ENCODE results near the gene FKBP2. TPM values are rescaled to one million over a fixed set of nuclear protein-coding genes. Genes with fewer than 3 reads are reported as not detected.

Gene FKBP2
- total RNA-seq, 1 donor from 2014 or later, result 49.2 TPM

- peak; percentile 63 for DNase-seq (ENCODE audit: low read depth)
Observed at GRCh38 chr11:64233913-64234586, 6.8 kb upstream of the FKBP2 start, which contains the start of gene VEGFB. TSS of gene VEGFB (plus strand) at chr11:64234584. CDS start at chr11:64234834, 250 bp downstream.

- peak; percentile 43 for DNase-seq (ENCODE audit: low read depth)
Observed at GRCh38 chr11:64234647-64235379, 6.1 kb upstream of the FKBP2 start.

GRCh38 chr11:64235437-64236161, 5.3 kb upstream of the FKBP2 start:
- no peak for DNase-seq (ENCODE audit: low read depth)

GRCh38 chr11:64237484-64237951, 3.4 kb upstream of the FKBP2 start:
- no peak for DNase-seq (ENCODE audit: low read depth)

GRCh38 chr11:64238076-64238475, 2.8 kb upstream of the FKBP2 start:
- no peak for DNase-seq (ENCODE audit: low read depth)

GRCh38 chr11:64238999-64239398, 1.9 kb upstream of the FKBP2 start:
- DNase-seq (ENCODE audit: low read depth), result no peak

- DNase-seq (ENCODE audit: low read depth), result no peak
Observed at GRCh38 chr11:64239662-64240434, 1.0 kb upstream of the FKBP2 start.

- DNase-seq (ENCODE audit: low read depth), result peak; percentile 99
Observed at GRCh38 chr11:64241241-64241490, 271 bp downstream of the FKBP2 start.

GRCh38 chr11:64241491-64242374, 838 bp downstream of the FKBP2 start:
- peak; percentile 58 for DNase-seq (ENCODE audit: low read depth)

GRCh38 chr11:64243236-64243854, 2.5 kb downstream of the FKBP2 start:
- DNase-seq (ENCODE audit: low read depth), result no peak

- peak; percentile 53 for DNase-seq (ENCODE audit: low read depth)
Observed at GRCh38 chr11:64244107-64244506, 3.2 kb downstream of the FKBP2 start.

- peak; percentile 34 for DNase-seq (ENCODE audit: low read depth)
Observed at GRCh38 chr11:64244966-64245365, 4.1 kb downstream of the FKBP2 start.

- DNase-seq (ENCODE audit: low read depth), result peak; percentile 97
Observed at GRCh38 chr11:64245401-64245796, 4.5 kb downstream of the FKBP2 start.

GRCh38 chr11:64245797-64246620, 5.1 kb downstream of the FKBP2 start:
- peak; percentile 99 for DNase-seq (ENCODE audit: low read depth)

GRCh38 chr11:64246621-64246870, 5.7 kb downstream of the FKBP2 start:
- DNase-seq (ENCODE audit: low read depth), result peak; percentile 41

- peak; percentile 93 for DNase-seq (ENCODE audit: low read depth)
Observed at GRCh38 chr11:64246871-64247728, 6.2 kb downstream of the FKBP2 start, which contains the start of gene PPP1R14B. TSS of gene PPP1R14B (minus strand) at chr11:64246943. CDS start at chr11:64246673, 270 bp downstream.

- no peak for DNase-seq (ENCODE audit: low read depth)
Observed at GRCh38 chr11:64247729-64248531, 7.0 kb downstream of the FKBP2 start.

All from myocyte (in vitro differentiated cells).